SK-N-MC (cell line): Measurements from ENCODE around the gene HBE1.
"Not testable (repeated sequence)": the region's sequence is repeated elsewhere in the genome, so short reads cannot be mapped to it uniquely, and the experiment has no call there.

Experiments
- EZH2 ChIP-seq: fragments of 200-600 bp; sonication (generic); IDR thresholded peaks from one replicate; pipeline ENCODE4 v1.6.1; 2017; ENCODE audit warnings: antibody characterized with exemption
- FOXP2 ChIP-seq: optimal IDR thresholded peaks from 2 replicates; pipeline ENCODE3; 2011; ENCODE audit warnings: mild to moderate bottlenecking, moderate library complexity; ENCODE audit not compliant: insufficient read depth; ENCODE audit errors: extremely low read length, control extremely low read depth
- POLR2AphosphoS5 ChIP-seq: IDR thresholded peaks from 2 replicates; pipeline ENCODE4 v1.6.1; 2012; ENCODE audit warnings: mild to moderate bottlenecking, low read depth, low read length, borderline replicate concordance

- not testable (repeated sequence) for TF ChIP-seq POLR2AphosphoS5, EZH2, FOXP2
Measured at GRCh38 chr11:5313326-5314023, 43.7 kb upstream of the HBE1 start.
